ENCODE measurements around the gene NBPF6. TPM values are rescaled to one million over a fixed set of nuclear protein-coding genes. Genes with fewer than 3 reads are reported as not detected.
"Not testable (repeated sequence)": the region's sequence is repeated elsewhere in the genome, so short reads cannot be mapped to it uniquely, and the experiment has no call there.

Gene NBPF6
- total RNA-seq, 1 donor from 2014 or later: not detected

DNA sequence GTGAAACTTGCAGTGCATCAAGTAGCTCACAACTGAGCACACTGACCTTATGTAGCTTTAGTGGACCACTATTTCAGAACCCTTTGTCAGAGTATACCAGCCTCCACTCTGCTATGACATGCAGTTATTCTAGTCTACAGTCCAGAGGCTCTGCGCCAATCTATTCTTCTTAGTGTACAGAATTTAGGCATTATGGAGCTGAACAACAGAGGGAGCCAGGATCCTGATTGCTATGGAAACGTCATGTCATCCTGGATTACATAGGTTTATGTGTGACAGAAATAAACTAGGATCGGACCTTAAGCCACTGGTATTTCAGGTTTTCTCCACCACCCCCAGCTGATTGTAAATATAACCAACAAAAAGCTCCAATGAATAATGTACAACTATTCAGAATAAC lies 61.6 kb downstream of the NBPF6 start:
- H3K27ac Mint-ChIP-seq (ENCODE audit: unreplicated experiment): no peak overlapping the region
- no peaks in the 10 kb centered on the region for H3K36me3 Mint-ChIP-seq (ENCODE audit: unreplicated experiment)
- no peak for TF ChIP-seq CTCF (IDR thresholded peaks at IDR 0.05; ENCODE audit: partially characterized antibody, unreplicated experiment)
- DNase-seq: no peak
- H3K27me3 Mint-ChIP-seq (ENCODE audit: unreplicated experiment): peaks cover 1% of the 10 kb centered on the region
- peaks cover 3% of the 10 kb centered on the region for H3K4me1 Mint-ChIP-seq (ENCODE audit: low read depth, unreplicated experiment)
- no peak overlapping the region for H3K4me3 Mint-ChIP-seq (ENCODE audit: unreplicated experiment)
- H3K9me3 Mint-ChIP-seq (ENCODE audit: unreplicated experiment): peaks cover 2% of the 10 kb centered on the region

GRCh38 chr1:108512239-108513043 lies 62.3 kb downstream of the NBPF6 start:
- Mint-ChIP-seq H3K9me3 (ENCODE audit: unreplicated experiment) (peaks cover 5% of the 10 kb centered on the region), H3K4me1 (ENCODE audit: low read depth, unreplicated experiment) (peaks cover 9% of the 10 kb centered on the region), H3K4me3 (ENCODE audit: unreplicated experiment) (no peak overlapping the region), H3K27me3 (ENCODE audit: unreplicated experiment) (peaks cover 4% of the 10 kb centered on the region), H3K36me3 (ENCODE audit: unreplicated experiment) (no peaks in the 10 kb centered on the region), H3K27ac (ENCODE audit: unreplicated experiment) (no peak overlapping the region)
- TF ChIP-seq CTCF (IDR thresholded peaks at IDR 0.05; ENCODE audit: partially characterized antibody, unreplicated experiment): peak; percentile 76
- no peak for DNase-seq

DNA sequence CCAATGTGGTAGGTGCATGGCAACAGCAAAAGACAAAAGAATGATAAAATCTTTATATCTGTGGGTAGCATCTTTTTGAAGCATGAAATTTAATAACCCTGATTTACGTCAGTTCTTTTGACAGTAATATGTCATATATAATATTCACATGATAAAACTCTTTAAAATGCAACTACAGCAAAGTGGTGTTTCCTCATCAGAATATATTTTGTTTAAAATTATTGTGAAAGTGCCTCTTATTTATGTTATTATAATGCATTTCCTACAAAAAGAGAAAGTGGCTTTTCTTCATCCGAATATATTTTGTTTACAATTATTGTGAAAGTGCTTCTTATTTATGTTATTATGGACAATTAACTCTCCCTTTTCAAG lies 62.9 kb downstream of the NBPF6 start:
- H3K9me3 Mint-ChIP-seq (ENCODE audit: unreplicated experiment): peaks cover 6% of the 10 kb centered on the region
- peaks cover 11% of the 10 kb centered on the region for H3K4me1 Mint-ChIP-seq (ENCODE audit: low read depth, unreplicated experiment)
- H3K27ac Mint-ChIP-seq (ENCODE audit: unreplicated experiment): no peak overlapping the region
- no peak for TF ChIP-seq CTCF (IDR thresholded peaks at IDR 0.05; ENCODE audit: partially characterized antibody, unreplicated experiment)
- no peak for DNase-seq
- H3K27me3 Mint-ChIP-seq (ENCODE audit: unreplicated experiment): peaks cover 4% of the 10 kb centered on the region
- no peak overlapping the region for H3K4me3 Mint-ChIP-seq (ENCODE audit: unreplicated experiment)
- H3K36me3 Mint-ChIP-seq (ENCODE audit: unreplicated experiment): no peaks in the 10 kb centered on the region

- H3K27me3 Mint-ChIP-seq (ENCODE audit: unreplicated experiment); DNase-seq; H3K4me3 Mint-ChIP-seq (ENCODE audit: unreplicated experiment); H3K36me3 Mint-ChIP-seq (ENCODE audit: unreplicated experiment); H3K27ac Mint-ChIP-seq (ENCODE audit: unreplicated experiment): not testable (repeated sequence)
- peaks cover 17% of the 10 kb centered on the region for H3K4me1 Mint-ChIP-seq (ENCODE audit: low read depth, unreplicated experiment)
- peaks cover 13% of the 10 kb centered on the region for H3K9me3 Mint-ChIP-seq (ENCODE audit: unreplicated experiment)
These were observed 63.8 kb downstream of the NBPF6 start for GRCh38 chr1:108513914-108514313.

DNA sequence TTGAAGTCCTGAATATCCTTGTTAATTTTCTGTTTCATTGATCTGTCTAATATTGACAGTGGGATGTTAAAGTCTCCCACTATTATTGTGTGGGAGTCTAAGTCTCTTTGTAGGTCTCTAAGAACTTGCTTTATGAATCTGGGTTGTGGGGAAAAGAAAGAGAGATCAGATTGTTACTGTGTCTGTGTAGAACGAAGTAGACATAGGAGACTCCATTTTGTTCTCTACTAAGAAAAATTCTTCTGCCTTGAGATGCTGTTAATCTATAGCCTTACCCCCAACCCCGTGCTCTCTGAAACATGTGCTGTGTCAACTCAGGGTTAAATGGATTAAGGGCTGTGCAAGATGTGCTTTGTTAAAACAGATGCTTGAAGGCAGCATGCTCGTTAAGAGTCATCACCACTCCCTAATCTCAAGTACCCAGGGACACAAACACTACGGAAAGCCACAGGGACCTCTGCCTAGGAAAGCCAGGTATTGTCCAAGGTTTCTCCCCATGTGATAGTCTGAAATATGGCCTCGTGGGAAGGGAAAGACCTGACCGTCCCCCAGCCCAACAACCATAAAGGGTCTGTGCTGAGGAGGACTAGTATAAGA lies 67.3 kb downstream of the NBPF6 start:
- H3K27me3 Mint-ChIP-seq (ENCODE audit: unreplicated experiment); DNase-seq; H3K36me3 Mint-ChIP-seq (ENCODE audit: unreplicated experiment): not testable (repeated sequence)
- H3K9me3 Mint-ChIP-seq (ENCODE audit: unreplicated experiment): peaks cover 15% of the 10 kb centered on the region
- H3K4me1 Mint-ChIP-seq (ENCODE audit: low read depth, unreplicated experiment): peaks cover 20% of the 10 kb centered on the region
- H3K27ac Mint-ChIP-seq (ENCODE audit: unreplicated experiment): peak overlapping the region; percentile 85
- peak overlapping the region; percentile 30 for H3K4me3 Mint-ChIP-seq (ENCODE audit: unreplicated experiment)

Other genes starting within 250 kb of the NBPF6 start
- 55.3 TPM for gene SLC25A24, start 250.0 kb upstream of the NBPF6 start, total RNA-seq (ENCODE audit: unreplicated experiment)
- not detected for gene NBPF4, start 206.3 kb upstream of the NBPF6 start, total RNA-seq (ENCODE audit: unreplicated experiment)
- gene EEIG2, start 109.8 kb downstream of the NBPF6 start, total RNA-seq (ENCODE audit: unreplicated experiment): 93.1 TPM
- 15.9 TPM for gene HENMT1, start 210.8 kb downstream of the NBPF6 start, total RNA-seq (ENCODE audit: unreplicated experiment)
- 52.2 TPM for gene PRPF38B, start 242.0 kb downstream of the NBPF6 start, total RNA-seq (ENCODE audit: unreplicated experiment)